T follicular helper cell (primary cell): ENCODE data around the gene SEPTIN5.

ENCODE experiments used
- DNase-seq: peaks from one replicate; pipeline ENCODE4 v3.0.0-alpha.2; 2020; ENCODE audit warnings: low read depth

SEPTIN5 gene

GRCh38 chr22:19748991-19749664 lies 34.8 kb downstream of the SEPTIN5 start:
- DNase-seq = no peak

DNA sequence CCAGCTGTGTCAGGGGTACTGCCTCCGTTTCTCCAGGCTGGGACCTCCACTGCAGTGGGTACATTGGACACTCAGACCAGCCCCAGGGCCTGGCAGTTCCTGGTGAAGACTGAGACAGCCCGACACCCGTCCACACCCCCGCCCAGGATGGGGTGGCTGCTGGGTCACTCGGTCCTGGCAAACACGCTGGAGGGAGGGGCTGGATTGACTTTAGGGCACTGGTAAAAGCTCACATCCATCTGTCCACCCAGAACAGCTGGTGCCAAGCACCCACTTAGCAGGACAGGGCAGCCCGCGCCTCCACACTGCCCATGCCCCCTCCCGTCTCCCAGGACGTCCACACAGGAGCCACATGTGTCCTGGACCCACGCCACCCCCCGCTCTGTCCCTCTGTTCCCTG lies 35.6 kb downstream of the SEPTIN5 start:
- no peak for DNase-seq

DNA sequence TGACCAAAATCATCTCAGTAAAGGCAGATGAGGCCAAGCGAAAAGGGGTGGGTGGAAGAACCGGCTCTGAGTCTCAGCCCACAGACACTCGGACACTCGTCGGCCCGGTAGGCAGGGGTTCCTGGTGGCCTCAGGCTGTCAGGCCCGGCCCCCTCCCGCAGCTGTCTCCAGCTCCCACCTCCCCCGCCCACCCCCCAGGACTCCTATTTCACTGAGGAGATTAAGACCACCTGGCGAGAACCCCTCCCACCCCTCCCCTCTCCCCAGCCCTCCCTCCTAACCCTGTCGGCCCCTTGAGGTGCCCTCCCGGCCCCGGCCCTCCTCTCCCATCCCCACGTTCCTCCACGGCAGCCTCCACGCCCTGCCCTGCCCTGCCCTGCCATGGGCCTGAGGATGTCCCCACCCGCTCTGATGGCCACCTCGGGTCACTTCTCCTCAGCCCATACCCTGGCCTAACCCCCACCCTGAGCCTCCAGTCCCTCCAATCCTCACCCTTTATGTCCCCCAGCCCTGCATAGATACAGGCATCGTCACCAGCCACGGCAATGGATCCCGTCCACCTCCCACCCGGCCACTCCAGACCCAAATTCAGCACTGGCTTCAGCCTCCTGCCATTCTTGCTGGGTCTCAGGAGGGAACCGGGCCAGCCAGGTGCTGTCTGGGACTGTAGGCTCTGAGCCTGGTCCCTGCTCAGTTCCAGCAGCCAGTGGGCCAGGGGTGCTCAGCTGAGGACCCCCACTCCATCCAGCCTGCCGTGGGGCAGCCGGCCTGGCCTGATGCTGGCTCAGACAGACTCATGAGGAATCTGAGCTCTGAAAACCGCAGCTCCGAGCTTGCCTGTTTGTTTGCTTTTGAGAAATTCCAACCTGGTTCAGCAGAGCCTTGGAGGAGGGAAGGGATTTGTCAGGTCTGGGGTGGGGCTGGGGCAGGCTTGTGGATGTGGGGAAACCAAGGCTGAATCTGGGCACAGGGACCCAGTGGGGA lies 36.5 kb downstream of the SEPTIN5 start:
- no peak for DNase-seq

DNA sequence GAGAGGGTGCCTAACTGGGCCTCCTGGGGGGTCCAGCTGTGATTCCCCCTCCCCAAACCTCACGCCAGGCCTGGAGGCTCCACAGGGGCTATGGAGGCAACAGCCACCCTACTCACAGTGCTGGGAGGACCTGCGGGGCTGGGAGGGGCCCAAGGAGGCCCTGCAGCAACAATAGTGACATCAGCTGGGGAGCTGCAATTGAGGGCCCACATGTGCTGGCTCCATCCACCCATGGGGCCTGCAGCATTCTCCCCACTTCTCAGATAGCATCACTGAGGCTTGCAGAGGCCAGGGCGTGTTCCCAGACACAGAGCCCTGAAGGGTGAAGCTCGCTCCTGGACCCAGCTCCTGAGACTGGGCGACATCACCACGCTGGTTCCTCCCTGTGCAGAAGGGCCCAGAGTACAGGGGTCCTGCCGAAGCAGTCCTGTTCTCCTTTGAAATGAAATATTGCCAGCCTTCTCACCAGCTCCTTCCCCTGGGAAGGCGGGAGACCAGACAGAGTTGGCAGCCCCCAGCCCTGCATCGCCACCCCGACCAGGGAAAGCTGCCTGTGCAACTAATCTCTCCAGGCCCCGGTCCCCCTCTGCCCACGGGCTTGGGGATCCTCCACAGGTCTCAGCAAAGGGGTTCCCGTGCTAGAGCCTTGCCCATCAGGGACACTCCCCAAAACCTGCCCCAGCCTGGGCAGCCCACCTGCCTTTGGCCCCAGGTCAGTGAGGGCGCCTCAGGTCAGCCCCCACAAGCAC lies 37.4 kb downstream of the SEPTIN5 start:
- DNase-seq = no peak

DNA sequence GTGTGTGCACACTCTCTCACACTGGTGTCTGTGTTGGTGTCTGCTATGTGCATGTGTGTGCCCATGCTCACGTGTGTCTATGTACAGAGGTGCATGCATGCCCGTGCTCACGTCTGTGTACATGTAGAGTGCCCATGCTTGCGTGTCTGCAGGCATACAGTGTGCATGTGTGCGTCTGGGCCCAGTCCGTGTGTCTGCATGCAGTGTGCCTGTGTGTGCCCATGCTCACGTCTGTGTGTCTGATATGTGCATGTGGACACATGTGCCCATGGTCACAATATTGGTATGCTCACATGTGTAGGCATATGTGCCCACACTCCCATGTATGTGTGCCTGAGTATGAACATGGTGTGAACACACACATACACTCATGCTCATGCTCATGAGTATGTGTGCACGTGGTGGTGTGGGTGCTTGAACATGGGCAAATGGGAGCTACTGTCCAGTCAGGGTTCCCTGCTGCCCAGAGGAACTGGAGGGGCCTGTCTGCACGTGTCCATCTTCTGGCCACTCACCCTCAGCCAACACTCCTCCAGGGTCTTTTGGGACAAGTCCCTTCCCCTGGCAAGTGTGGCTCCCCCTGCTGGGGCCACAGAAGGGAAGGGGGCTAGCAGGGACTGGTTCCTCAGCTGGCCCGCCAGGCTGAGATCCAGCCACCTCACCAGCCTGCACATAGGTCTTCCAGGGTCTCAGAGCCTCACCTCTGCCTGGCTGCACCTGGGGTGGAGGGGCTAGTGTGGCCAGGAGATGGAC lies 39.0 kb downstream of the SEPTIN5 start:
- no peak for DNase-seq

- DNase-seq = no peak
Measured at GRCh38 chr22:19753996-19754700, 39.8 kb downstream of the SEPTIN5 start.

GRCh38 chr22:19754701-19755144 lies 40.4 kb downstream of the SEPTIN5 start:
- no peak for DNase-seq

DNA sequence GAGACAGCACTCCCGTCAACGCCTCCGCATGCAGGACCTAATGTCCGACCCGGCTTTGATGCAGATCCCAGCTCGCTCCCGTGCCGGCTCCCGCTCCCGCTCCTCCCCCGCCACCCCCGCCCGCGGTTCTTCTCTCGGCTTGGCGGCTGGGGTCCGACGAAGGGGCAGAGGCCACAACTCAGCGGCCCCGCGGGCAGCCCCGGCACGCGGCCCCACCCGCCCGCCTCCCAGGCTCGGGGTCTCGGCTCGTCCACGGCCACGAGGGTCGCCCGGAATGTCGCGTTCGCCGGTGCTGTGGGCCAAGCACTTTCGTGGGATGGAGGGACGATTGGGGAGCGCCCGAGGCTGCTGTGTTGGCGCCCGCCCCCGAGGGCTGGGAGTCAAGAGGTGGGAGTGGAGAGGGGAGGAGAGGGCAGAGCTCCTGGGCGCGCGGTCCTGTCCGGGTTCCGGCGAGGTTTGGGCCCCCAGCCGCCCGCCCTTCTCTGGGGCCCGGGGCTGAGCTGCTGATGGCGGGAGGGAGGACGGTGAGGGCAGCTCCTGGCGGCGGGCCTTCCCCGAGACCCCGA lies 40.9 kb downstream of the SEPTIN5 start:
- DNase-seq = no peak

GRCh38 chr22:19755722-19756287 lies 41.5 kb downstream of the SEPTIN5 start:
- DNase-seq = no peak

GRCh38 chr22:19756288-19757128 lies 42.2 kb downstream of the SEPTIN5 start:
- peak; percentile 64 for DNase-seq

- no peak for DNase-seq
Measured at GRCh38 chr22:19757140-19757984, 43.1 kb downstream of the SEPTIN5 start.

DNA sequence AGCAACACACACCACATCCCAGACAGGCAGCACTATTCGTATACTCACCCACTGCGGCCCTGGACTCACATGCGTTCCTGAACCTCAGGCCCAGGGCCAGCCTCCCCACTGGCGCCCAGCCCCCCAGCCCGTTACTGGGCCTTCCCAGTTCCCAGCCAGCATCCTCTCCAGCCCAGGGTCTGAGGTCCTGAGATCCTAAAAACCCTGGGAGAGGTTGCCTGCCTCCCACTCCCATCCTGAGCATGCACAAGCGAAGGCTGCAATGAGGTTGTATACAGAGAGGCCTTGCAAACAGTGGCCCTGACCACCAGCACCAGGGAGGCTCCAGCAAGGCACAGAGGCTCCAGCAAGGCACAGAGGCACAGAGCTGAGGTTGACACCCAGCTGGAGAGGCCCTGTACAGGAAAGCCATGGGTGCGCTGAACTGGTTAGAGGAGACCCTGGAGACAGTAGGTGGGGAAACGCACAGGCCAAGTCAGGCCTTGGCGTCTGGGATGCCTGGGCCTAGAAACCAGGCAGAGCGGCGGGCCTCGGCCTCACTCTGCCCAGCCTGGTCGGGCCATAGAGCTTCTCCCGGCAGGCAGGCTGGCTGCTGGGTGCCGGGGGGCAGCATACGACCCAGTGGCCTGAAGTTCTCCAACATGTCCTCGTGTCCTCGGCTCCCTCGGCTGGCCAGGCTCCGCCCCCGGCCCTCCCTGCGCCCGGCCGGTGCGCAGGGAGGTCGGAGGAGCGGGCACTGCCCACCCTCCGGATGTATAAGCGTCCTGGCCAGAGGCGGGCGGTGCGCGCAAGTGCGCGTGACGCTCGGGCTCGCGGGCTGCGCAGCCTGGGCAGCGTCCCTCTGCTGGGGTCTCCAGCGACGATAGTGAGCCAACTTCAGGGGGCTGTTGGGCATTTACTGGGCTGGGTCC lies 43.9 kb downstream of the SEPTIN5 start:
- no peak for DNase-seq

DNA sequence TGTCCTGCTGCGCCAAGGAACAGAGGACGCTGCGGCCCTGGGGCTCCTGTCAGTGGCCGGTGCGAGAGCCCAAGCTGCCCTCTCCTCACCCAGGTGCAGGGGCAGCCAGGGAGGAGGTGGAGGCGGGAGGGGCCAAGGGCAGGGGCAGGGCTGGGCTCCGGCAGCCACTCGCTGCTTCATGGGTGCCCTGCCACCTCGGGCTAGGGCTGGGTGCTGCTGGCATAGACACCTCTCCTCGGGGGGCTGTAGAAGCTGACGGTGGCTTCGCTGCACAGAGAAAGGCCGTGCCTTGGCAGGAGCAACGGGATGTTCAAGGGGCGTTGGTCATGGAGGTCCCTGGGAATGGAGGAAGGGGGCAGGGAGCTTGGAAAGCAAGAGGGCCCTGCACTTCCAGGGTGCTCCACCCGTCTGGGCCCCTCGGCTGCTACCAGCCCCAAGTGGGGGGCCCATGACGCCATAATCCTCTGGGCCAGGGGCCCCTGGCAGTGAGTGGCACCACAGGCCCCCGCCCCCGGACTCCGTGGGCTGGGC lies 44.7 kb downstream of the SEPTIN5 start:
- DNase-seq = no peak

DNA sequence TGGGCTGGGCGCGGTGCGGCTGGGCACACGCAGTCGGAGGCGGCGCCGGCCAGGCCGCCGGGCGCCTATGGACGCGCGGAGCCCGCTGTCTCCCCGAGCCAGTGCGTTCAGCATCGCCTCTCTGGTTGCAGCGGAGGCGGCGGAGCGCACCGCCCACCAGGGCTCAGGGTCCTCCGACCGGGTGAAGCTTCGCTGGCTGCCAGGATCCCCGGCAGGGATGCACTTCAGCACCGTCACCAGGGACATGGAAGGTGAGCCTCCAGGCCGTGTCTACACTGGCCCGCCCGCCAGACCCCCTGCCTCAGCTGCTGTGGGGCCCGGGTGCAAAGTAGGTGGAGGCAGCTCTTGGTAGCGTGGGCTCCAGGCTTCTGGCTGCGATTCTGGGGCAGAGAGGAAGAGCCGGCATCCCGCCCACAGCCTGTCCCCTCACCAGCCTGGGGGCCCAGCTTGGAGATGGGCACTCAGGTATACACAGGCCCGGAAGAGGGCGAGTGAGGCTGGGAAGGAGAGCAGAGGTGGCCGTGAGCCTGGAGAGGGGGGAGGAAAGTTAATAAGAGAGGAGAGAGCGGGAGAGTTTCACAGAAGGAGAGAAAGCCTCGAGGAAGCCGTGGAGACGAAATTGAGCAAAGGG lies 45.2 kb downstream of the SEPTIN5 start:
- no peak for DNase-seq

- DNase-seq = no peak
Measured at GRCh38 chr22:19760058-19760950, 46.0 kb downstream of the SEPTIN5 start, which contains the start of gene TBX1. TBX1 (plus strand) TSS chr22:19760778; CDS start chr22:19760844, 66 bp downstream.
